Subcutaneous adipose tissue (tissue), 4 donors: ENCODE data around the gene SLC9C1. TPM values are rescaled to one million over a fixed set of nuclear protein-coding genes. Genes with fewer than 3 reads are reported as not detected.

Experiments
- CTCF ChIP-seq: fragments of 450-650 bp; IDR thresholded peaks from one replicate; pipeline ENCODE4 v1.5.1; 2016; ENCODE audit warnings: low read depth, mild to moderate bottlenecking, control low read depth, antibody characterized with exemption, moderate library complexity
- total RNA-seq, 4 donors: library from RNA; depleted of rRNA; stranded (reverse); fragments of >200 nt; gene quantifications; one replicate each; pipeline ENCODE4 v1.1.0, GENCODE V29; 2016

Gene SLC9C1
- total RNA-seq, 4 donors from 2014 or later, result 0.17 to 0.75 TPM; not detected in 2

GRCh38 chr3:112116748-112117186 is 177.2 kb downstream of the SLC9C1 start:
- TF ChIP-seq CTCF, result no peak

- TF ChIP-seq CTCF, result no peak
These were observed 178.1 kb downstream of the SLC9C1 start for GRCh38 chr3:112115806-112116383.

GRCh38 chr3:112115161-112115739 is 178.8 kb downstream of the SLC9C1 start:
- TF ChIP-seq CTCF, result no peak

GRCh38 chr3:112114576-112115160 is 179.3 kb downstream of the SLC9C1 start:
- no peak for TF ChIP-seq CTCF

GRCh38 chr3:112111785-112112402 is 182.1 kb downstream of the SLC9C1 start:
- TF ChIP-seq CTCF, result no peak

- no peak for TF ChIP-seq CTCF
These were observed 184.7 kb downstream of the SLC9C1 start for GRCh38 chr3:112109322-112109721.

- no peak for TF ChIP-seq CTCF
These were observed 189.2 kb downstream of the SLC9C1 start for GRCh38 chr3:112104774-112105173.
